Cardiac fibroblast (primary cell): ENCODE measurements around the gene CCDC40.

Source experiments
- DNase-seq, 2 donors: peaks; one replicate each; pipeline versions ENCODE4 v3.0.0 to v3.0.0-alpha.2; 2010; ENCODE audit warnings: low read depth in 2 of 2
- H3K4me3 ChIP-seq, 2 donors: replicated peaks in 1 of 2; 1 replicate in 1 of 2; 2 replicates in 1 of 2; pipeline ENCODE4 v1.5.1; 2011; ENCODE audit warnings: low read depth in 2 of 2, low read length in 2 of 2, mild to moderate bottlenecking in 2 of 2, moderate library complexity in 1 of 2
- CTCF ChIP-seq: IDR thresholded peaks from one replicate; pipeline ENCODE4 v1.5.1; 2011; ENCODE audit warnings: low read depth, mild to moderate bottlenecking, low read length, inconsistent platforms

Gene CCDC40

GRCh38 chr17:80107231-80108021 lies 71.0 kb downstream of the CCDC40 start:
- TF ChIP-seq CTCF: no peak
- no peak for DNase-seq
- no peak overlapping the region for H3K4me3 ChIP-seq

GRCh38 chr17:80108036-80108971 lies 71.9 kb downstream of the CCDC40 start:
- TF ChIP-seq CTCF: no peak
- no peak for DNase-seq
- no peak overlapping the region for H3K4me3 ChIP-seq

GRCh38 chr17:80109066-80109660 lies 72.7 kb downstream of the CCDC40 start:
- no peak overlapping the region for H3K4me3 ChIP-seq
- no peak for DNase-seq
- TF ChIP-seq CTCF: no peak

GRCh38 chr17:80109713-80110446 lies 73.4 kb downstream of the CCDC40 start:
- DNase-seq: no peak
- no peak overlapping the region for H3K4me3 ChIP-seq
- TF ChIP-seq CTCF: no peak

- TF ChIP-seq CTCF: no peak
- no peak for DNase-seq
- no peak overlapping the region for H3K4me3 ChIP-seq
These were observed 74.0 kb downstream of the CCDC40 start for GRCh38 chr17:80110447-80110812.
